CD14-positive monocyte (primary cell): ENCODE data around the gene TIAM1. TPM values are rescaled to one million over a fixed set of nuclear protein-coding genes. Genes with fewer than 3 reads are reported as not detected.

ENCODE experiments used
- DNase-seq, 3 donors: peaks; one replicate each; pipeline ENCODE4 v3.0.0-alpha.2; 2011 to 2022
- H2AFZ ChIP-seq: 2 replicates; pipeline ENCODE4 v1.6.0; 2012; ENCODE audit warnings: mild to moderate bottlenecking, low read depth, low read length, inconsistent platforms; ENCODE audit not compliant: insufficient read depth, poor library complexity, severe bottlenecking
- H3K27ac ChIP-seq, 2 donors: 1 replicate in 1 of 2; 2 replicates in 1 of 2; pipeline ENCODE4 v1.5.1; 2012 to 2013; ENCODE audit warnings: low read length in 2 of 2, control low read depth in 1 of 2, inconsistent platforms in 1 of 2, low read depth in 1 of 2, mild to moderate bottlenecking in 1 of 2
- H3K27me3 ChIP-seq, 2 donors: one replicate each; pipeline versions ENCODE4 v1.6.0 to v1.6.1; 2011 to 2013; ENCODE audit warnings: low read length in 2 of 2; ENCODE audit not compliant: control insufficient read depth in 2 of 2, insufficient read depth in 2 of 2
- H3K36me3 ChIP-seq, 2 donors: replicated peaks in 1 of 2; 1 replicate in 1 of 2; 2 replicates in 1 of 2; pipeline versions ENCODE4 v1.5.1 to v1.6.1; 2012 to 2013; ENCODE audit warnings: low read length in 2 of 2, control low read depth in 1 of 2, inconsistent platforms in 1 of 2, mild to moderate bottlenecking in 1 of 2; ENCODE audit not compliant: insufficient read depth in 2 of 2, control insufficient read depth in 1 of 2
- H3K4me1 ChIP-seq, 2 donors: 1 replicate in 1 of 2; 2 replicates in 1 of 2; pipeline versions ENCODE4 v1.5.1 to v1.6.1; 2012 to 2013; ENCODE audit warnings: low read length in 2 of 2, control low read depth in 1 of 2, inconsistent platforms in 1 of 2, mild to moderate bottlenecking in 1 of 2, moderate library complexity in 1 of 2; ENCODE audit not compliant: insufficient read depth in 2 of 2, control insufficient read depth in 1 of 2
- H3K4me2 ChIP-seq: replicated peaks from 2 replicates; pipeline ENCODE3; 2012; ENCODE audit warnings: low read length, moderate library complexity, mild to moderate bottlenecking; ENCODE audit not compliant: poor library complexity, severe bottlenecking; ENCODE audit errors: extremely low read depth
- H3K4me3 ChIP-seq, 3 experiments: fragments of 200-600 bp in 1 of 3; sonication (generic) in 1 of 3; replicated peaks in 1 of 3; 1 replicate in 2 of 3; 2 replicates in 1 of 3; pipeline ENCODE4 v1.5.1; 2011 to 2013; ENCODE audit warnings: low read length in 3 of 3, mild to moderate bottlenecking in 3 of 3, control low read depth in 2 of 3, low read depth in 2 of 3, inconsistent platforms in 1 of 3, moderate library complexity in 1 of 3
- H3K79me2 ChIP-seq: 2 replicates; pipeline ENCODE4 v1.6.0; 2012; ENCODE audit warnings: mild to moderate bottlenecking, control low read depth, inconsistent platforms, low read length, moderate library complexity; ENCODE audit not compliant: insufficient read depth
- H3K9ac ChIP-seq: 2 replicates; pipeline ENCODE4 v1.6.0; 2017; ENCODE audit warnings: low read length, mild to moderate bottlenecking; ENCODE audit not compliant: insufficient read depth, poor library complexity, severe bottlenecking
- H3K9me3 ChIP-seq, 2 donors: replicated peaks in 1 of 2; 1 replicate in 1 of 2; 2 replicates in 1 of 2; pipeline versions ENCODE4 v1.5.1 to v1.6.1; 2012 to 2013; ENCODE audit warnings: low read length in 2 of 2, control low read depth in 1 of 2; ENCODE audit not compliant: control insufficient read depth in 1 of 2, insufficient read depth in 1 of 2
- H4K20me1 ChIP-seq: 2 replicates; pipeline ENCODE4 v1.6.0; 2012; ENCODE audit warnings: mild to moderate bottlenecking, low read length, control low read depth, moderate library complexity; ENCODE audit not compliant: insufficient read depth
- H3K27ac Mint-ChIP-seq, 7 donors: one replicate each; pipeline ENCODE4 v1.8.0; 2020; ENCODE audit warnings: mild to moderate bottlenecking in 7 of 7, mixed read lengths in 7 of 7, moderate library complexity in 6 of 7, inconsistent platforms in 2 of 7
- H3K27me3 Mint-ChIP-seq, 3 donors: one replicate each; pipeline ENCODE4 v1.8.0; 2021 to 2022; ENCODE audit warnings: low read depth in 3 of 3, mild to moderate bottlenecking in 3 of 3, mixed read lengths in 3 of 3, moderate library complexity in 3 of 3, inconsistent platforms in 1 of 3
- H3K36me3 Mint-ChIP-seq, 2 donors: one replicate each; pipeline ENCODE4 v1.8.0; 2020; ENCODE audit warnings: mixed read lengths in 2 of 2, inconsistent platforms in 1 of 2, mild to moderate bottlenecking in 1 of 2
- H3K4me1 Mint-ChIP-seq: one replicate; pipeline ENCODE4 v1.8.0; 2020; ENCODE audit warnings: mild to moderate bottlenecking, mixed read lengths
- H3K4me3 Mint-ChIP-seq, 2 donors: one replicate each; pipeline ENCODE4 v1.8.0; 2020; ENCODE audit warnings: mild to moderate bottlenecking in 2 of 2, mixed read lengths in 2 of 2, moderate library complexity in 1 of 2
- H3K9me3 Mint-ChIP-seq, 7 donors: one replicate each; pipeline ENCODE4 v1.8.0; 2020 to 2022; ENCODE audit warnings: mixed read lengths in 7 of 7, mild to moderate bottlenecking in 6 of 7, moderate library complexity in 6 of 7, inconsistent platforms in 2 of 7
- CTCF ChIP-seq: fragments of 200-600 bp; IDR thresholded peaks from one replicate; pipeline ENCODE4 v1.8.0; 2022; ENCODE audit warnings: antibody characterized with exemption, mild to moderate bottlenecking
- WGBS: methylation state at CpG from one replicate; pipeline ENCODE4 v1.1.5; 2013; ENCODE audit warnings: missing lambda C conversion rate; ENCODE audit not compliant: insufficient coverage; 5-methylcytosine and 5-hydroxymethylcytosine counted together
- intact Hi-C, 2 donors: fragments of 100-400 bp; cut with micrococcal nuclease; formaldehyde crosslinking; loops; one replicate each; pipeline versions ENCODE4 v1.15.0 to v1.15.1; 2023
- polyA plus RNA-seq, 3 donors: library from polyadenylated mRNA; depleted of rRNA in 1 of 3; unstranded in 2 of 3; stranded (reverse) in 1 of 3; fragments of 300-500 nt in 2 of 3; fragments of >200 nt in 1 of 3; fragmentation: Illumina TruSeq in 2 of 3; gene quantifications; 1 replicate in 2 of 3; 2 replicates in 1 of 3; pipeline ENCODE4 v1.2.3, GENCODE V29; 2012 to 2021

Gene TIAM1
- polyA plus RNA-seq, 3 donors = 17.7 to 55.0 (median 45.3) TPM

- no peak for DNase-seq
- H3K4me2 ChIP-seq = no peak overlapping the region
- no peak overlapping the region for H3K4me3 ChIP-seq
- H3K9ac ChIP-seq = no peak overlapping the region
- Mint-ChIP-seq H3K4me1 (peaks cover 9% of the 10 kb centered on the region), H3K9me3 (peaks cover 0 to 12% (median 5%) of the 10 kb centered on the region in 7 donors), H3K36me3 (peaks cover 3 to 16% of the 10 kb centered on the region in 2 donors), H3K27ac (no peak overlapping the region), H3K4me3 (no peak overlapping the region), H3K27me3 (peaks cover 0 to 4% (median 0%) of the 10 kb centered on the region in 3 donors)
- no peak for TF ChIP-seq CTCF
- peaks cover 0 to 3% of the 10 kb centered on the region in 2 donors for H3K9me3 ChIP-seq
- no peak overlapping the region for H2AFZ ChIP-seq
- no peak overlapping the region for H3K27ac ChIP-seq
- peaks cover 6 to 7% of the 10 kb centered on the region in 2 donors for H3K4me1 ChIP-seq
- H4K20me1 ChIP-seq = peaks cover 98% of the 10 kb centered on the region
- intact Hi-C loops = no loop called here
- H3K36me3 ChIP-seq = peaks cover 0 to 8% of the 10 kb centered on the region in 2 donors
- no peaks in the 10 kb centered on the region for H3K79me2 ChIP-seq
- 60% methylated on average over 2 of the region's 4 CpGs for WGBS
- H3K27me3 ChIP-seq = no peaks in the 10 kb centered on the region
Observed at GRCh38 chr21:31289702-31290101, 54.4 kb downstream of the TIAM1 start.

GRCh38 chr21:31288191-31288590 lies 55.9 kb downstream of the TIAM1 start:
- Mint-ChIP-seq H3K4me1 (peaks cover 8% of the 10 kb centered on the region), H3K27ac (no peak overlapping the region), H3K36me3 (peaks cover 3 to 12% of the 10 kb centered on the region in 2 donors), H3K9me3 (peaks cover 0 to 15% (median 5%) of the 10 kb centered on the region in 7 donors), H3K4me3 (no peak overlapping the region), H3K27me3 (peaks cover 0 to 4% (median 0%) of the 10 kb centered on the region in 3 donors)
- Histone ChIP-seq H3K27me3 (no peaks in the 10 kb centered on the region), H3K27ac (no peak overlapping the region), H3K9ac (no peak overlapping the region), H3K79me2 (no peaks in the 10 kb centered on the region), H3K36me3 (peaks cover 0 to 5% of the 10 kb centered on the region in 2 donors), H4K20me1 (peaks cover 98% of the 10 kb centered on the region), H3K9me3 (peaks cover 0 to 3% of the 10 kb centered on the region in 2 donors), H3K4me3 (no peak overlapping the region), H3K4me1 (peaks cover 6 to 7% of the 10 kb centered on the region in 2 donors), H2AFZ (no peak overlapping the region), H3K4me2 (no peak overlapping the region)
- TF ChIP-seq CTCF = no peak
- WGBS = 100% methylated on average over 1 of the region's 3 CpGs
- no peak for DNase-seq
- intact Hi-C loops = no loop called here
